VCaP (cell line): Measurements from ENCODE around the gene TAP2.

Source experiments
- H3K27ac ChIP-seq: fragments of 450-650 bp; 2 replicates; pipeline ENCODE4 v1.5.1; 2017
- TF ChIP-seq, protein P1 (sequence below): fragments of 450-650 bp; conservative IDR thresholded peaks from 2 replicates; pipeline ENCODE4 v1.5.1; 2017; ENCODE audit warnings: mild to moderate bottlenecking, moderate library complexity

TAP2 gene

DNA sequence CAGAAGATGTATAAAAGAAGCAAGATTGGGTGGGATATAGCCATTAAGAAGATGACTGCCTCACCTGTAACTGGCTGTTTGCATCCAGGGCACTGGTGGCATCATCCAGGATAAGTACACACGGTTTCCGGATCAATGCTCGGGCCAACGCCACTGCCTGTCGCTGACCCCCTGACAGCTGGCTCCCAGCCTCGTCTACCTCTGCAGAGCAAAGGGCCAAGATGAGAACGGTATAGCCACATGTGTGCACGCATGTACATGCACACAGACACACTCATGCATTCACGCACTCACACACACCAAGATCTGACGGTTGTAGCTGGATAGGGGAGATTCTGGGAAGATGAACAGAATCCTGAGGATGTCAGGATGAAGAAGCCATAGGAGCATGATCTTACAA, 8.5 kb upstream of the TAP2 start:
- TF ChIP-seq, protein P1, sequence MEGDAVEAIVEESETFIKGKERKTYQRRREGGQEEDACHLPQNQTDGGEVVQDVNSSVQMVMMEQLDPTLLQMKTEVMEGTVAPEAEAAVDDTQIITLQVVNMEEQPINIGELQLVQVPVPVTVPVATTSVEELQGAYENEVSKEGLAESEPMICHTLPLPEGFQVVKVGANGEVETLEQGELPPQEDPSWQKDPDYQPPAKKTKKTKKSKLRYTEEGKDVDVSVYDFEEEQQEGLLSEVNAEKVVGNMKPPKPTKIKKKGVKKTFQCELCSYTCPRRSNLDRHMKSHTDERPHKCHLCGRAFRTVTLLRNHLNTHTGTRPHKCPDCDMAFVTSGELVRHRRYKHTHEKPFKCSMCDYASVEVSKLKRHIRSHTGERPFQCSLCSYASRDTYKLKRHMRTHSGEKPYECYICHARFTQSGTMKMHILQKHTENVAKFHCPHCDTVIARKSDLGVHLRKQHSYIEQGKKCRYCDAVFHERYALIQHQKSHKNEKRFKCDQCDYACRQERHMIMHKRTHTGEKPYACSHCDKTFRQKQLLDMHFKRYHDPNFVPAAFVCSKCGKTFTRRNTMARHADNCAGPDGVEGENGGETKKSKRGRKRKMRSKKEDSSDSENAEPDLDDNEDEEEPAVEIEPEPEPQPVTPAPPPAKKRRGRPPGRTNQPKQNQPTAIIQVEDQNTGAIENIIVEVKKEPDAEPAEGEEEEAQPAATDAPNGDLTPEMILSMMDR = no peak
- H3K27ac ChIP-seq = no peak overlapping the region

DNA sequence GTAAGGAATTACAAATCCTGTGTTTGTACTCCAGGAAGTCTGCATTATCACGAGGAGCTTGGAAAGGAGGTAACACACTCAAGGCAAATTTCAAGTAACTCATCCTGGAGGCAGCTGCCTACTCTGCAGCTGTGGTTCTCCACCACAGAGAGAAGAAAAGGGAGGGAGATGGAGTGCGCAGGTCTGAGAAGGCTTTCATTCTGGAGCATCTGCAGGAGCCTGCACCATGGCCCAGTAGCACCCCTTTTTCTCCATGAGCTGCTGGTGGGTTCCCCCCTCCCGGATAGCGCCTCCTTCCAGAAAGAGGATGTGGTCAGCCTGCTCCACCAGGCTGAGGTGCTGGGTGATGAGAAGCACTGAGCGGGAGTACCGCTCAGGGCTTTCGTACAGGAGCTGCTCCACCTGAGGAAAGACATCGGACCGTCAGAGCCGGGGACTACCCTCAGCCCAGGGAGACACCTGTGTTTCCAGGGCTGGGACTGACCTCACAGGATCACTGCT, 6.9 kb upstream of the TAP2 start:
- TF ChIP-seq, protein P1 = no peak
- no peak overlapping the region; the same call in 1 of the 2 replicates for H3K27ac ChIP-seq

DNA sequence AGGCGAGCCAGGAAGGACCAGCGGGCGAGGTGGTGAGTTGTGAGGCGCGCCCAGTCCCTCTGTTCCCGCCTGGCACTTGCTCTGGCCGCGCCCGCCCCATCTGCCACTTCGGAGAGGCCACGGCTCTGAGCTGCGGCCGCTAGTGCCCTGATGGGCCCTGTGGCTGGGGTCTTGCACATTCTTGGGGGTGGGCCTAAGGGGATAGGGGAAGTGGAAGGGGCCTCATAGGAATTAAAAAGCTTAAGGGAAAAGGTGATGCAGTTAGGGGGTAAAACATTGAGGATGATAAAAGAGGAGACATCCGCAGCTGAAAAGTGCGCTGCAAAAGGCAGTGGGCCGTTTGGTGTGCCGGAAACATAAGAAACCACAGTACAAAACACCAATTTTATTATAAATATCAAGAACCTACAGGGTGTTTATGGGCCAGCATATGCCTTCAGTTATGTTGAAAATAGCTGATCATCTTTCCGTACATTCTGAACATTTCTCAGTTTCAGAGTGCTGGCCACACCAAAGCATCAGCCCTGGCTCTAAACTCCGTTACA, 6.4 kb upstream of the TAP2 start:
- TF ChIP-seq, protein P1 = no peak
- H3K27ac ChIP-seq = peak overlapping the region; percentile 77

DNA sequence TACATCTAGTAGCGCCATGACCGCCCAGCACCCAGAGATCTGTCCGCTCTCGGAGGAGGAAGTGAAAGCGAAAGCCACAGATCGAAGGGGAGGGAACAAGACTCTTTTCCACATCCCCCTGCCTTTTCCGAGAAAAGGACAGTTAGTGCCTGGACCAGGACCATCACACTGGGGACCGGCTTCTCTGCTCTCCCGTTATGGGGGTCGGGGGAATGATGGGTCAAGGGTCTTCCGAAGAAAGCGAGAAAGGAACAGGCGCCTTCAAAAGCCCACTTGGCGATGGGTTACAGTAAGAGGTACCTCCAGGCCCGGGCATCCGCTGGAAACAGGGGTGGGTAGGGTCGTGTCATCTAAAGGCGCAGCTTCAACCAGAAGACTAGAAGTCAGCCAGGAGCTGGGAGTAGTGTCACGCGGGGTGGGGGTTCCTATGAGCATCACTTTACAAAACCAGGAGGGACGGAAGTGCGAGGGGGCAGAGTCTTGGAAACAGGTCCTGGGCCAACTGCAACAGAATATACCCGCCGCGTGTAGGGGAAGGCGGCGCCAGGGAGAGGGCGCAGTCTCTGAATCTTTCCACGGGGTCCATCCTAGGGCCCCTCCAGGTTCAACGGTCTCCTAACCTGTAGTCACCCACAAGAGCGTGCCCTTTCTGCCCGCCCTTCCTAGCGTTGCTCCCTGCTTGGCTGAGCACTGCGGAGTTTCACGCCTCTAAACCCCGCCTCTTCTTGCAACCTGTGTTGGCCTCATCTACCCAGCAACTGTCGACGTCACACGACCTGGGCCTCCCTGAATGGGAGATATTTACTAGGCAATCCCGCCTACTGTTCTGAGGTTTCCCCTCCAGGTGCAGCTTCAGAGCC, 5.7 kb upstream of the TAP2 start, which contains the start of gene PSMB8:
PSMB8 (minus strand) TSS at position 69 of the 860 bp plus-strand sequence; CDS start at position 18, 51 bp downstream.
- H3K27ac ChIP-seq = peak within 1 kb of the TSS; percentile 77
- TF ChIP-seq, protein P1 = peak; percentile 23; the same call in 1 of the 2 replicates

DNA sequence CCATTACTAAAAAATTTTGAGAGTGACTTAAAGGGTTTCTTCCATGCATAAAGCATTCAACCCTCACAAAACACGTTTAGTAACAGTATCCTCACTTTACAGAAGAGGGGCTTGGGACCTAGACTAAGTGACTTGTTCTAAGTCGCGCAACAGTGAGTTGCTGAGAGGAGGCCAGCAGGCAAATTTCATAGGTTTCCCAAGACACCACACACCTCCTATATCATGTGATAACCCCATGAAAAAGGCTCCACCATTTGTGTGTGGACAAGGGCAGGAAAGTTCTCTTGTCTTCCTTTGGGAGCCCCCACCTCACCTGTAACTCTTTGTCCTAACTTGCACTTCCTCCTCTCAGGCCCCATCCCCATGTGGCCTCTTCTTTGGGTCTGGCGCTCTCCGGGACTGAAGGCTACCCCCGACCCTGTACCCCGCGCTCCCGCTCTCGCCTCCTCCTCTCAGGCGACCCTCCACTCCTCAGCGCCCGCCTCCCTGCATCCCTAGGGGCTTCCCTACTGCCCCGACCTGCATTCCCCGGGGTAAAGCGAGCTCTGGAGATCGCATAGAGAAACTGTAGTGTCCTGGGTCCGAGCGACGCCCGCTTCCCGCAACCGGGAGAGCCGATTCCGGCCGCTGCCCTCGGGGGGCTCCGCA, 4.9 kb upstream of the TAP2 start:
- peak overlapping the region; percentile 77 for H3K27ac ChIP-seq

DNA sequence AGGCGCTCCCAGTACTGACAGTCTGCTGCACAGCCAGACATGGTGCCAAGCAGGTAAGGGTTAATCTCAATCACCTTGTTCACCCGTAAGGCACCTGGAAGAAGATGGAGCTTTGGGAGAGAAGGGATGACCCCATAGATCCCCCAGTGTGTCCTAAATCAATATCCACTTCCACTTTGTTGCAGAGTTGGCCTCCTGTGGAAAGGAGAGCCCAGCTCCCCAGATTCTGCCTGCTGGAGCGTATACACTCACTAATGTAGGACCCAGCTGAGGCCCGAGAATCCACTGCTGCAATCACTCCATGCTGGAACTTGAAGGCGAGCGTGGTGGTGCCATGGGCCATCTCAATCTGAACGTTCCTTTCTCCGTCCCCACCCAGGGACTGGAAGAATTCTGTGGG, 4.2 kb upstream of the TAP2 start:
- peak overlapping the region; percentile 77; the same call in 1 of the 2 replicates for H3K27ac ChIP-seq
- TF ChIP-seq, protein P1 = no peak

More for the DNA sequence above, 4.9 kb upstream of the TAP2 start:
- TF ChIP-seq, protein P1 = no peak
